Measurements from ENCODE around the gene NINJ2.

GRCh38 chr12:532908-533565 lies 130.2 kb downstream of the NINJ2 start:
- TF ChIP-seq CTCF (IDR thresholded peaks at IDR 0.05) (no peak), POLR2A (IDR thresholded peaks at IDR 0.05) (no peak)
